Choroid plexus epithelial cell (primary cell): Measurements from ENCODE around the gene AHRR.
"Not testable (repeated sequence)": the region's sequence is repeated elsewhere in the genome, so short reads cannot be mapped to it uniquely, and the experiment has no call there.

Experiments used
- DNase-seq: peaks from one replicate; pipeline ENCODE4 v3.0.0-alpha.2; 2010; ENCODE audit warnings: low read depth
- H3K4me3 ChIP-seq: 2 replicates; pipeline ENCODE4 v1.5.1; 2011; ENCODE audit warnings: low read depth, mild to moderate bottlenecking, control low read depth, low read length, moderate library complexity
- TF ChIP-seq, protein P1 (sequence below): conservative IDR thresholded peaks from 2 replicates; pipeline ENCODE4 v1.5.1; 2011; ENCODE audit warnings: low read depth, mild to moderate bottlenecking, control low read depth, inconsistent platforms, low read length, moderate library complexity

Gene AHRR

DNA sequence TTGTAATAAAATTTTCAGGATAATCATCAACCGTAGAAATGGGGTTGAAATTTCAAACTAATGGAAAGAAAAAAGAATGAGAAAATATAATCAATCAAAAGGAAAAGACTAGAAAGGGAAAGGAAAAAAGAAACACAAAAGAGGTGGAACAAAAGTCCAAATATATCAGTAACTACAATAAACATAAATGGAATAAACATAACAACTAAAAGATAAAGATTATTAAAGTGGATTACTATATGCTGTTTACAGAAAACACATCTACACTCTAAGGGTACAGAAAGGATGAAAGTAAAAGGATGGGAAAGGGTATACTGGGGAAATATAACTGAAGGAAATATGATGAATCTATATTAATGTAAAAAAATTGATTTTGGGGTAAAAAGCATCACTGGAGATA, 43.0 kb downstream of the AHRR start:
- no peak for DNase-seq
- TF ChIP-seq, protein P1, sequence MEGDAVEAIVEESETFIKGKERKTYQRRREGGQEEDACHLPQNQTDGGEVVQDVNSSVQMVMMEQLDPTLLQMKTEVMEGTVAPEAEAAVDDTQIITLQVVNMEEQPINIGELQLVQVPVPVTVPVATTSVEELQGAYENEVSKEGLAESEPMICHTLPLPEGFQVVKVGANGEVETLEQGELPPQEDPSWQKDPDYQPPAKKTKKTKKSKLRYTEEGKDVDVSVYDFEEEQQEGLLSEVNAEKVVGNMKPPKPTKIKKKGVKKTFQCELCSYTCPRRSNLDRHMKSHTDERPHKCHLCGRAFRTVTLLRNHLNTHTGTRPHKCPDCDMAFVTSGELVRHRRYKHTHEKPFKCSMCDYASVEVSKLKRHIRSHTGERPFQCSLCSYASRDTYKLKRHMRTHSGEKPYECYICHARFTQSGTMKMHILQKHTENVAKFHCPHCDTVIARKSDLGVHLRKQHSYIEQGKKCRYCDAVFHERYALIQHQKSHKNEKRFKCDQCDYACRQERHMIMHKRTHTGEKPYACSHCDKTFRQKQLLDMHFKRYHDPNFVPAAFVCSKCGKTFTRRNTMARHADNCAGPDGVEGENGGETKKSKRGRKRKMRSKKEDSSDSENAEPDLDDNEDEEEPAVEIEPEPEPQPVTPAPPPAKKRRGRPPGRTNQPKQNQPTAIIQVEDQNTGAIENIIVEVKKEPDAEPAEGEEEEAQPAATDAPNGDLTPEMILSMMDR = no peak
- H3K4me3 ChIP-seq = no peak overlapping the region

DNA sequence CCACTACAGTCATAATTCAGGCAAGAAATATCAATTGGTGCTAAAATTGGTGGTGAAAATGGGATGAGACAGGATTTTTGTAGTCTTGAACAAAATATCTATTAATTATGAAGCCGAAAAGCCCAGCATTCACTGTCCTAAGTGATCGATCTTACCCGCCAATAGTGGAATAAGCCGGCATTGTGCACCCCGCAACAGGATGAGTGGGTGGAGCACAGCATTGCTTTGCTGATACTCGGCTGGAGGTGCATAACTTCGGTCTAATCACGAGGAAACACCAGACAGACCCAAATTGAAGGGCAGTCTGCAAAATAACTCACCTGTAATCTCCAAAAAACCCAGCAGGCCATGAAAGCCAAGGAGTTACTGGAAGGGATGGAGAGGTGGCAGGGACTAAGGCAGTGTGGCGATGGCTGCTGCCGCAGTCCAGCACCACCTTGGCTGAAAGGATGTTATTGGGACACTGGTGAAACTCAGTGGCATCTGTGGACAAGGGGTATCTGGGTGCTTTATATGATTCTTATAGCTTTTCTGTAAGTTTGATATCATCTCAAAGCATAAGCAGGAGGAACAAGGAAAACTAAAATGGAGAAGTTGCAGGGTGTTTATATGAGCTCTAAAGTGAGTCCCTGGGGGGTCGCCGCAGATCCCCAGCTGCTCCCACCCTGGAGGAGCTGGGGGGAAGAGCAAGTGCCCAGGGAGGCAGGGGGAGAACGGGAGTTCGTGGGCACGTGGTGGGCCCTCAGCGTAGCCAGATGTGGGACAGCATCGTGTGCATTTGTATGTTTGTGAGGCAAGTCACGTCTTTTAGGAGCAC, 45.2 kb downstream of the AHRR start:
- no peak overlapping the region for H3K4me3 ChIP-seq
- no peak for DNase-seq
- TF ChIP-seq, protein P1 = no peak

DNA sequence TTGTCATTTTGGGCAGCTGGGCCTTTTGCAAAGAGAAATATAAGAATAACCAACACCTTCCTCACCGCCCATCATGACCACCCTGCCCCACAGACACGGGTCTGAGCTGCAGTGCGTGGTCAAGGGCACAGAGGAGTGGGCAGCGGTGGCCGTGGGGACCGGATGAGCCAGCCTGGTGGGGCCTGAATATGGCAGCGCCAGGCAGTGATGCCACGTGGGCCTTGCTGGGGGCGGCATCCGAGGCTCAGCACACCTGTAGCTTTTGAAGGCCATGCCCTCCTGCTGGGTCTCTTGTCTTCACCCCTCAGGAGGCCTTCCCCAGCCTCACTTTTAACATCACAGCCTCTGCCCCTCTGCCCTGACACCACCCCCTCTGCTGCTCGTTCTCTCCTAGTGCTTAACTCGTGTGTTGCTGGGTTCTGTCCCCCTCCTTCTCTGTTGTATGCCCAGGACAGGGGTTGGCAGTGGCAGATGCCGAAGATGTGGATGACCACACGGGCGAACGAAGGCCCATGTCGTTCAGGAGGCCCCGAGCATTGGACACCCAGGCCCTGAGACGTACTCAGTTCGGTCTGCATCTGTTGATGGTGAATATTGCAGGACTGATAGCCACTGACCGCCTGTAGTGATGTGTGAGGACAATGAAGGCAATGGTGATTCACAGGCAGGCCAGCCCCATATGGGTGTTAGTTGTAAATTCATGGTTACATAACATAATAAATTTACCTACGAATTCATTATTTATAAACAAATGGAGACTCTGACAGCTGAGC, 46.0 kb downstream of the AHRR start:
- no peak overlapping the region for H3K4me3 ChIP-seq
- TF ChIP-seq, protein P1 = no peak
- DNase-seq = no peak

DNA sequence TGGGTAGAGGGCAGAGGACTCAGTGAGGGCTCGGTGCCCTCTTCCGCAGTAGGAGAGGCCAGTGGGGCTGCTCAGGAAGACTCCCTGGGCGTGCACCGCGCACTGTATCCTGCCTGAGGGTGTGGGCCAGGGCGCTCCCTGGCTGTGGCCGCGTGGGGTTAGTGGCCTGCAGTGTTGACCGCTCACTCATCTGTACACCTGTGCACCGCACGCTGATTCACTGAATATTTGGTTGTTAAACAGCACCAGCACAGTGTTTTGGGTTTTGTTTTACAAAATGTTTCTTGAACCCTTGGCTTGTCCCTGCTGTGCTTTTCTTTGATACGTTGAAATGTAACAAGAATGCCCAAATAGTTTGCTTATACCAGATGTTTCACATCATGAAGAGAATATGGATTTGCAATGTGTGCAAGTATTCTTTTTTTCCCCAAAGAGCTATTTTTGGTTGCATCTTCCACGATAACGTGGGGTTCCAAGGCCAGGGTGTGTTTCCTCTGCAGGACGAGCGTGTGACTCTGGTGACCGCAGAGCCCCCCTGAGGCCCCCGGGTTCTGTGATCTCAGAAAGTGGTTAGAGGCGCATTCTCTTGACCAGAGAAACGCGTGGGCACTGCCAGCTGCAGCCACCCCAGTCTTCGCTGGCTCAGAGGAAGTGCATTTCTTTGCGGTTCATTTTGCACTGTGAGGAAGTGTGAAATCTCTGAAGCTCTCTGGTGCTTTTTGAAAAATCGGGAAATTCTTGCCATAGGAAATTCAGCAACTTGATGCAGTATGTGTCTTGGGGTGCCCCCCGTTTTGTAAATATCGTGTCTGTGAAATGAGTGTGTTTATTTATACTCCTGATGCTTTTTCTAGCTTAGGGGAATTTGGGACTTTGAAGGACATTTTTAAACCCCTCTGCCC, 46.9 kb downstream of the AHRR start:
- TF ChIP-seq, protein P1 = no peak
- no peak overlapping the region for H3K4me3 ChIP-seq
- peak; percentile 39 for DNase-seq

DNA sequence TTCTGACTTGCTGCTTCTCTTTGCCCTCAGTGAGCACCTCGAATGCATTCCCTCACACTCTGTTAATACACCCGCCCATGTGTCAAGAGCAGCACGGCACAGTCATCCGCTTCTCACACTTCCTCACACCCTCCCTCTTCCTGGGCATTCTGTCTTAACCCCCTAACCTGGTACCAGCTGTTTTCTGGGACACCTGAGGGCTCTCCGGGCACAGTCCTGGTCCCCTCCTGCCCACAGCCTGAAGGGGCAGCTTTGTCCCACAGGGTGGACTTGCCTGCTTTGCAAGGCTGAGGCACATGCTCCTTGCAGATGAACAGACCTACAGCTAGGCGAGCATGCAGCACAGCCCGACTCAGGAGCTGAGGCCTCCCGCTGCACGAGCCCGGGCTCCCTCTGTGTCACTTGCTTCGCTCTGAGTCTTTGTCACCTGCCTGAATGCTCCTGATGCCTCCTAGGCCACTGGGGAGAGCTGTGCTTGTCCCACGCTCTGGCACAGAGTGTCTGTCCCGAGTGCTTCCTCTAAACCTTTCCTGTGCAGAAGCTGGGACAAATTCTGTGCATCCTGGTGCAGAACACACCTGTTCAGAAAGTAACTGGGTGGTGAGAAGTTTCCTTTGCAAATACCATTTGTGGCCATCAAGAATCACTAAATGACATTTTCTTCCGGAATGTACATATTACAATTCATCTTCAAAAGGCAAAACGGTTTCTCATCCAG, 47.8 kb downstream of the AHRR start:
- DNase-seq = no peak
- H3K4me3 ChIP-seq = no peak overlapping the region
- TF ChIP-seq, protein P1 = no peak

DNA sequence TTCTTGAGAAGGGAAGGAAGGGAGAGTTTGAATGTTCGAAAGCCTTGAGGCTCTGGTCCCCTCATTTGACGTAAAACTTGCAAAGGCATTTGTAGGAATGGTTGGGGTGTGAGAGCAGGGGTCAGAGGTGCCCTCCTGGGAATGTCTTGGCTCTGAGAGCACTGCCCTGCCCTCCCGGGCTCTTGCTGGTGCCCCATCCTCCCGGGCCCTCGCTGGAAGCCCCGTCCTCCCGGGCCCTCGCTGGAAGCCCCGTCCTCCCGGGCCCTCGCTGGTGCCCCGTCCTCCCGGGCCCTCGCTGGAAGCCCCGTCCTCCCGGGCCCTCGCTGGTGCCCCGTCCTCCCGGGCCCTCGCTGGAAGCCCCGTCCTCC, 48.3 kb downstream of the AHRR start:
- not testable (repeated sequence) for H3K4me3 ChIP-seq, DNase-seq
